ENCODE measurements around the gene DPYSL4. TPM values are rescaled to one million over a fixed set of nuclear protein-coding genes. Genes with fewer than 3 reads are reported as not detected.

Gene DPYSL4
- total RNA-seq, 1 experiment from 2014 or later = not detected

- DNase-seq (ENCODE audit: low read depth) = no peak
Observed at GRCh38 chr10:132193907-132194552, 7.3 kb downstream of the DPYSL4 start.

GRCh38 chr10:132194726-132195125, 8.0 kb downstream of the DPYSL4 start:
- DNase-seq (ENCODE audit: low read depth) = no peak

GRCh38 chr10:132195366-132196075, 8.8 kb downstream of the DPYSL4 start:
- no peak for DNase-seq (ENCODE audit: low read depth)

GRCh38 chr10:132196178-132197113, 9.7 kb downstream of the DPYSL4 start:
- no peak for DNase-seq (ENCODE audit: low read depth)

DNA sequence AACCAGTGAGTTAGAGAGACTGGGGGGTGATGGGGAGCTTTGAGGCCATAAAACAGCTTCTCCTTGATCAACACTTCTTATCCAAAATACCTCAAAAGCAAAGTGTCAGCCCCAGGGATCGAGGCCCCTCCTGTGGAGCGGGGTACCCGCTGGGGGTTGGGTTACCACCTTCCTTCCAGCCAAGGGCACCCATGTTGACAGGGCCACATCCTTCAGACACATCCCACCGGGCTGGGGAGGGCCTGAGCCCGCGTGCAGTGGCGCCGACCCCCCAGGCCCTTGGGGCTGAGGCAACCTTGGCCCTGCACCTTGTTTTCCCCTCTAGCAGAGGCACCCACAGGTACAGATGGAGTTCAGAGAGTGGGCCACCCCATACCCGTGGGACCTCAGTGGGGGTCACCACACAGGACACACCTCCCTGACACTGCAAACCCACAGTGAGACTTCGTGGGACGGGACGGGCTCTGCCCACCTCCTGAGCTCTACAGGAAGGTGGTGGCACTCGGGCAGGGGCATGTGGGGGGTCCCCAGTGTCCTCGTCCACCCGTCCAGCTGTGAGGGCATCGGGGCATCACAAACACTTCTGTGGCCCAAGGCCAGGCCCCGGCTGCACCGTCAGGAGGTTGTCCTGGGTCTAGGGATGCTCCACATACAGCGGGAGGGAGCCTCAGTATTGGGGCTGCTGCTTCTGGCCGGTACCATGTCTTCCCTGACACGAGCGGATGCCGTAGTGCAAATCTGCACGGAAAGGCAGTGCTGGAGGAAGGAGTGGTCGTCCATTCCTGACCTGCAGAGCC, 10.7 kb downstream of the DPYSL4 start:
- no peak for DNase-seq (ENCODE audit: low read depth)

- no peak for DNase-seq (ENCODE audit: low read depth)
Observed at GRCh38 chr10:132198068-132198370, 11.3 kb downstream of the DPYSL4 start.

DNA sequence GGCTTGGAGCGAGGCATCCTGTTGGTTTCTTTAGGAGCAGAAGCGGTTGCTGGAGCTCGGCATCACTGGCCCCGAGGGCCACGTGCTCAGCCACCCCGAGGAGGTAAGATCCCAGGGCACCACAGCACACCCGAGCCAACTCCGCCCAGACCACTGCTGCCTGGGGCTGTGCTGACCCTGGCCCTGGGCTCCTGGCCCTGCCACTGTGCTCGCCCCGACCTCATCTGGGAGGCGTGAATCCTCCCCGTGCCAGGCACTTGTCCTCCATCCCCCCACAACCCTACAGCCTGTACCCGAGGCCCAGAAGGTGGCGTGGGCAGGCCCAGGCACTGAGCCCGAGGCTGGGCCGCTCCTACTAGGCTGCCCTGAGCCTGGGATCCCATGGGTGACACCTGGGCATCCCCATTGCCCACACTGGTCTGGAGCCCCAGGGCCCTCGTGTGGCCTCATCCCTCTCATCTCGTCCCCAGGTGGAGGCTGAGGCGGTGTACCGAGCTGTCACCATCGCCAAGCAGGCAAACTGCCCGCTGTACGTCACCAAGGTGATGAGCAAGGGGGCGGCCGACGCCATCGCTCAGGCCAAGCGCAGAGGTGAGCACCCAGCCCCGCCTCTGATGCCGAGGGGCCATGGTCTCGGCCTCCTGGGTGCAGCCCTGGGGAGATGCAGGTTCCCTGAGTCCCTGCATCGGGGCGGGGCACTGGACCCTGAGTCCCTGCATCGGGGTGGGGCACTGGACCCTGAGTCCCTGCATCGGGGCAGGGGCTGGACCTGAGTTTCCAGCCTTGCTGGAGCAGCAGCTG, 11.8 kb downstream of the DPYSL4 start:
- no peak for DNase-seq (ENCODE audit: low read depth)

DNA sequence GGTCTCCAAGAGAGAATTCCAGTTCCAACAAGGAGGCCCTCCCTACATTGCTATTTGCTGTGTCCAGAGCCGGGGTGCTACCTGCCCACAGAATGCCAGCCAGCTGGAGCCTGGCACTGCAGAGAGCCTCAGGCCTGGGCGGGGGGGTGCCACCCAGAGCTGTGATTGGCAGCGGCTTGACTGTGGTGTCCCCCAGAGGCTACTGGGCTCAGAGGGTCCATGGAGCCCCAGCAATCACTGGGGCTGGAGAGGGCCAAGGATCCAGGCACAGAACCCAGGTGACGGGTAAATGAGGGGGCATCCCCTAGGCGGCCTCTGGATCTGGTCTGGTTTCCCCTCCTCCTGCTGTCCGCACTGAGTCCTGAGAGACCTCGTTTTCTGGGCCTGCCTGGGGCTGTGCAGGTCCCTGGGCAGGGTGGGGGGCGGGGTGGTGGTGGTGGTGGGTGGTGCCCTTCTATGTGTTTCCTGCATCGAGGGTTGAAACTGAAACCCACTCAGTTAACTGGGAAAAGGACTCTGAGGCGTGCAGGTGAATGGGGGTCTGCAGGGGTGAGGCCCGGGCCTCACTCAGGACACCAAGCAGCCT, 12.6 kb downstream of the DPYSL4 start:
- DNase-seq (ENCODE audit: low read depth) = no peak

DNA sequence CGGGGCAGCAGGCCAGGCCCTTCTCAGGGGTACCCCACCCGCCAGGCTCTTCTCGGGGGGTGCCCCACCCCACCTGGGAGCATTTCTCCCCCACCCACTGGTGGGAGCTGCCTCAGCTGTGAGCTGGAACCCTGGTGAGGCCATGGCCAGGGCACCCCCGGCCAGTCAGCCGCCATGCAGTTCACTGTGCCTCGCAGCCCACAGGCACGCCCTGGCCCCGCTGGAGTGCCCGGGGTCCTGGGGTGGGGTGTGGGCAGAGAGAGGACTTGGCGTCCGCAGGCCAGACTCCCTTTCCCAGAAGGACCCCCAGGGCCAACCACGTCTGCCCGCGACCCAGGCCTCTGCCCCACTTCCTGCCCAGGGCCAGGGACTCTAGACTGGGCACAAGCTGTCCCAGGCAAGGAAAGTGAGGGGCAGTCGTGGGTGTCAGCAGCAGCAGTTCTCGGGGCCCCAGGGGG, 13.1 kb downstream of the DPYSL4 start:
- DNase-seq (ENCODE audit: low read depth) = no peak

DNA sequence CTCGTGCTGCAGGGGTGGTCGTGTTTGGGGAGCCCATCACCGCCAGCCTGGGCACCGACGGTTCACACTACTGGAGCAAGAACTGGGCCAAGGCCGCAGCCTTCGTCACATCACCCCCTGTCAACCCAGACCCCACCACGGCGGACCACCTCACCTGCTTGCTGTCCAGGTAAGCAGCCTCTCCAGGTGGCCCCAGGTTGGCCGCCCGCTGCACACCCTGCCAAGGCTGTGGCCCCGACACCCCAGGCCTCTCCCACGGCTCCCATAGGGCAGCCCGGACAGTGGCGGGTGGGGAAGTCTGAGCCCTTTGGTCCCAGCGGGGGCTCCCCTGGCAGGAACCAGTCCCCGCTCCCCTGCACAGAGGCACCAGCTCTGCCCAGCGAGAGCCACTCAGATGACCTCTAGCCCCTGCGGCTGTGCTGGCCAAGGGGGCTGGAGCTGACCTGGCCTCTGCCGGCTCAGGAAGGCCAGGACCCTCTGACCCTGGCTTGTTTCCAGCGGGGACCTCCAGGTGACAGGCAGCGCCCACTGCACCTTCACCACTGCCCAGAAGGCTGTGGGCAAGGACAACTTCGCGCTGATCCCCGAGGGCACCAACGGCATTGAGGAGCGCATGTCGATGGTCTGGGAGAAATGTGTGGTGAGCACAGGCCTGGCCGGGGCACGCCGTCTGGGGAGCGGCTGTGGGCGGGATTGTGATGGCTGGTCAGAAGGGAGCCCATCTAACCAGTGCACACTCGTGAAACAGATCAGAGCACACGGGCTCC, 13.8 kb downstream of the DPYSL4 start:
- DNase-seq (ENCODE audit: low read depth) = no peak

- no peak for DNase-seq (ENCODE audit: low read depth)
Observed at GRCh38 chr10:132201111-132201969, 14.6 kb downstream of the DPYSL4 start.

GRCh38 chr10:132202070-132202970, 15.6 kb downstream of the DPYSL4 start:
- no peak for DNase-seq (ENCODE audit: low read depth)

- DNase-seq (ENCODE audit: low read depth) = no peak
Observed at GRCh38 chr10:132203256-132204077, 16.7 kb downstream of the DPYSL4 start.

- DNase-seq (ENCODE audit: low read depth) = no peak
Observed at GRCh38 chr10:132204078-132204780, 17.5 kb downstream of the DPYSL4 start.

DNA sequence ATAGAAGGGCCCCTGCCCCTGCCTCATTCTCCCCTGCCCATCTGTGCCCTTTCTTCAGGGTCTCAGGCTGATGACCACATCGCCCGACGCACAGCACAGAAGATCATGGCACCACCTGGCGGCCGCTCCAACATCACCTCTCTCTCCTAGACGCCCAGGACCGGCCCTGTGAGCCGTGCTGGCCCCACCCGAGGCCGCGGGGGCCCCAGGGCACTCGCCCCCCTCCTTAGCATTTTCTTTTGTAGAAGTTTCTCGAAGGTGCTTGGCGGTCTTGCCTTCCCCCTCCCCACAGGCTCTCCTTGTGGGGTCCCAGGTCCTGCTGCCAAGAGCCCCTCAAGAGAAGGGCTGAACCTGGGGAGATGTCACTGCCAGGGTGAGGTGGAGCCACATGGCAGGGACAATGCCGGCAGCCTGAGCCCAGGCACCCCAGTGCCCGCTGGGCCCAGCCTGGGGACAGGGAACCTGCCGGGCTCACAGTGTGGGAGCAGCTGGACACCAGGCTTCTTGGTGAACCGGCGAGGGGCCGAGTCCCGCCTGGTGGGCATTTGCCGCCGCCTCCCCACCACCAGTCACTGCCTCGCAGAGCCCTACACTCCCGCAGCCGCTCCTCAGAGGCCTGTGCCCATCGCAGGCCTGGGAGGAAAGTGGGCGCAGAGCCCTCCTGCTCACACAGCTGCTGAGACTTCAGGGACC, 18.2 kb downstream of the DPYSL4 start:
- DNase-seq (ENCODE audit: low read depth) = peak; percentile 15
